K562 (cell line): Measurements from ENCODE around the gene FIBP. TPM values are rescaled to one million over a fixed set of nuclear protein-coding genes. Genes with fewer than 3 reads are reported as not detected.
A peak's percentile ranks its signal among the peaks of the same experiment; 100 is the strongest.

Source experiments
- BACH1 ChIP-seq: fragments of 200-800 bp; sonication (Bioruptor generic); IDR thresholded peaks from 2 replicates; pipeline ENCODE4 v1.6.1; 2016; ENCODE audit warnings: missing genetic modification characterization, missing compliant biosample characterization
- BHLHE40 ChIP-seq: IDR thresholded peaks from 2 replicates; pipeline ENCODE4 v1.6.1; 2011; ENCODE audit warnings: low read length, improper control_type of control experiment
- BRD9 ChIP-seq: fragments of 450-650 bp; IDR thresholded peaks from 2 replicates; pipeline ENCODE4 v1.6.1; 2018; ENCODE audit warnings: low read depth; ENCODE audit not compliant: partially characterized antibody
- CAMTA2 ChIP-seq: fragments of 250-450 bp; sonication (Bioruptor Pico); conservative IDR thresholded peaks from 2 replicates; pipeline ENCODE4 v1.5.1; 2022
- COPS2 ChIP-seq: fragments of 450-650 bp; conservative IDR thresholded peaks from 2 replicates; pipeline ENCODE4 v1.6.1; 2016; ENCODE audit warnings: mild to moderate bottlenecking, moderate library complexity
- HDAC2 ChIP-seq: fragments of 450-650 bp; IDR thresholded peaks from 2 replicates; pipeline ENCODE4 v1.6.1; 2016; ENCODE audit warnings: mild to moderate bottlenecking
- ID3 ChIP-seq, 2 experiments: fragments of 250-450 bp in 1 of 2; fragments of 450-650 bp in 1 of 2; sonication (Bioruptor Pico) in 1 of 2; IDR thresholded peaks; 2 replicates each; pipeline versions ENCODE4 v1.6.1 to v1.8.0; 2016 to 2021; ENCODE audit warnings: mild to moderate bottlenecking in 2 of 2, moderate library complexity in 2 of 2, missing compliant biosample characterization in 1 of 2, missing genetic modification characterization in 1 of 2
- KDM4B ChIP-seq, 2 experiments: fragments of 450-650 bp in 1 of 2; sonication (generic) in 1 of 2; IDR thresholded peaks; 2 replicates each; pipeline ENCODE4 v1.6.1; 2016 to 2017; ENCODE audit warnings: borderline replicate concordance in 2 of 2, antibody characterized with exemption in 1 of 2, low read depth in 1 of 2, mild to moderate bottlenecking in 1 of 2
- POLR3G ChIP-seq: IDR thresholded peaks from 2 replicates; pipeline ENCODE4 v1.6.1; 2011; ENCODE audit not compliant: insufficient read length, insufficient replicate concordance; ENCODE audit errors: extremely low read depth
- PURB ChIP-seq: sonication (generic); formaldehyde crosslinking; IDR thresholded peaks from 2 replicates; pipeline ENCODE4 v1.9.0; 2021; ENCODE audit warnings: low read depth, mild to moderate bottlenecking, missing genetic modification reagents
- RBBP5 ChIP-seq: fragments of 200-600 bp; sonication (generic); IDR thresholded peaks from 2 replicates; pipeline ENCODE4 v1.6.1; 2012; ENCODE audit warnings: borderline replicate concordance, mild to moderate bottlenecking, low read length, control low read depth, inconsistent platforms; ENCODE audit not compliant: insufficient read depth, poor library complexity, severe bottlenecking
- RBM14 ChIP-seq: fragments of 200-400 bp; formaldehyde crosslinking; IDR thresholded peaks from 2 replicates; pipeline ENCODE4 v1.6.1; 2018; ENCODE audit warnings: low read depth, mild to moderate bottlenecking, low read length, moderate library complexity, borderline replicate concordance; ENCODE audit not compliant: insufficient read depth
- RBM25 ChIP-seq: fragments of 200-400 bp; formaldehyde crosslinking; IDR thresholded peaks from 2 replicates; pipeline ENCODE4 v1.6.1; 2018; ENCODE audit warnings: low read length, low read depth, moderate library complexity; ENCODE audit not compliant: severe bottlenecking
- SNAPC5 ChIP-seq: fragments of 250-450 bp; sonication (Bioruptor Pico); IDR thresholded peaks from 2 replicates; pipeline ENCODE4 v1.8.0; 2021; ENCODE audit warnings: moderate library complexity, mild to moderate bottlenecking, inconsistent platforms
- TRIM24 ChIP-seq, 2 experiments: fragments of 450-650 bp; IDR thresholded peaks; 2 replicates each; pipeline ENCODE4 v1.6.1; 2016
- U2AF1 ChIP-seq: fragments of 200-400 bp; formaldehyde crosslinking; optimal IDR thresholded peaks from 2 replicates; pipeline ENCODE3; 2017; ENCODE audit warnings: mild to moderate bottlenecking, low read depth, low read length, moderate library complexity
- ZBTB7A ChIP-seq: IDR thresholded peaks from 2 replicates; pipeline ENCODE4 v1.6.1; 2011; ENCODE audit warnings: low read depth, mild to moderate bottlenecking, low read length, moderate library complexity, borderline replicate concordance; ENCODE audit not compliant: control insufficient read depth
- polyA plus RNA-seq, 8 experiments: library from polyadenylated mRNA; depleted of rRNA in 4 of 8; stranded (reverse) in 5 of 8; unstranded in 3 of 8; fragments of >200 nt; fragmentation: Nextera tagmentation in 2 of 8; fragmentation: Illumina TruSeq in 1 of 8; extraction: Ambion mirVana in 2 of 8; extraction: Trizol in 1 of 8; gene quantifications; 2 replicates each; pipeline versions ENCODE4 v1.2.1 to v1.2.3, GENCODE V29; 2011 to 2014; ENCODE audit warnings: inconsistent platforms in 1 of 8, missing spikeins in 1 of 8
- total RNA-seq, 7 experiments: library from RNA; depleted of rRNA in 6 of 7; stranded (reverse); fragments of >200 nt in 6 of 7; fragmentation: Illumina TruSeq in 2 of 7; extraction: Trizol in 2 of 7; gene quantifications; 2 replicates each; pipeline versions ENCODE4 v1.2.1 to v1.2.3, GENCODE V29; 2011 to 2021; ENCODE audit warnings: low replicate concordance in 1 of 7
- TF ChIP-seq, protein P1 (sequence below): fragments of 450-650 bp; IDR thresholded peaks from 2 replicates; pipeline ENCODE4 v1.6.1; 2016
- TF ChIP-seq, protein P2 (sequence below), 2 experiments: IDR thresholded peaks; 2 replicates each; pipeline ENCODE4 v1.6.1; 2011; ENCODE audit warnings: borderline replicate concordance in 1 of 2, control low read depth in 1 of 2, low read depth in 1 of 2, low read length in 1 of 2, mild to moderate bottlenecking in 1 of 2, mixed read lengths in 1 of 2, moderate library complexity in 1 of 2; ENCODE audit not compliant: insufficient read depth in 1 of 2, insufficient read length in 1 of 2, poor library complexity in 1 of 2, severe bottlenecking in 1 of 2; ENCODE audit errors: extremely low read depth in 1 of 2
- TF ChIP-seq, protein P3 (sequence below), 2 experiments: fragments of 450-650 bp in 1 of 2; IDR thresholded peaks; 2 replicates each; pipeline ENCODE4 v1.6.1; 2011 to 2017; ENCODE audit warnings: low read depth in 2 of 2, antibody characterized with exemption in 1 of 2, borderline replicate concordance in 1 of 2, low read length in 1 of 2, mild to moderate bottlenecking in 1 of 2, mixed read lengths in 1 of 2; ENCODE audit not compliant: control insufficient read depth in 1 of 2

The FIBP gene
- total and polyA plus RNA-seq, 9 of the 15 experiments (the other 6 are each of a cell fraction or from before 2014, with no cell fraction given) = 41.2 to 79.2 (median 48.6) TPM

- TF ChIP-seq KDM4B (IDR thresholded peaks at IDR 0.05; ENCODE audit: borderline replicate concordance in 2 of 2, low read depth in 1 of 2) = 0 out of 4 replicates have a peak, but pooled peaks of 1 of the 2 experiments have one; percentile 2
- no peak for TF ChIP-seq U2AF1
- no peak for TF ChIP-seq CAMTA2 (CRISPR knock-in tag)
- TF ChIP-seq, protein P1, sequence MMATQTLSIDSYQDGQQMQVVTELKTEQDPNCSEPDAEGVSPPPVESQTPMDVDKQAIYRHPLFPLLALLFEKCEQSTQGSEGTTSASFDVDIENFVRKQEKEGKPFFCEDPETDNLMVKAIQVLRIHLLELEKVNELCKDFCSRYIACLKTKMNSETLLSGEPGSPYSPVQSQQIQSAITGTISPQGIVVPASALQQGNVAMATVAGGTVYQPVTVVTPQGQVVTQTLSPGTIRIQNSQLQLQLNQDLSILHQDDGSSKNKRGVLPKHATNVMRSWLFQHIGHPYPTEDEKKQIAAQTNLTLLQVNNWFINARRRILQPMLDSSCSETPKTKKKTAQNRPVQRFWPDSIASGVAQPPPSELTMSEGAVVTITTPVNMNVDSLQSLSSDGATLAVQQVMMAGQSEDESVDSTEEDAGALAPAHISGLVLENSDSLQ = 0 out of 2 replicates have a peak, but pooled peaks have one; percentile 26
- TF ChIP-seq SNAPC5 = no peak
- peak; percentile 72; the same call in 1 of the 2 replicates for TF ChIP-seq ZBTB7A
- TF ChIP-seq HDAC2 = no peak
- TF ChIP-seq POLR3G = no peak
- no peak for TF ChIP-seq BACH1 (tag)
- TF ChIP-seq RBBP5 = peak; percentile 12
- TF ChIP-seq ID3 (CRISPR knock-in tag; IDR thresholded peaks at IDR 0.05) = no peak
- TF ChIP-seq ID3 (tag; IDR thresholded peaks at IDR 0.05) = no peak
- TF ChIP-seq, protein P2, sequence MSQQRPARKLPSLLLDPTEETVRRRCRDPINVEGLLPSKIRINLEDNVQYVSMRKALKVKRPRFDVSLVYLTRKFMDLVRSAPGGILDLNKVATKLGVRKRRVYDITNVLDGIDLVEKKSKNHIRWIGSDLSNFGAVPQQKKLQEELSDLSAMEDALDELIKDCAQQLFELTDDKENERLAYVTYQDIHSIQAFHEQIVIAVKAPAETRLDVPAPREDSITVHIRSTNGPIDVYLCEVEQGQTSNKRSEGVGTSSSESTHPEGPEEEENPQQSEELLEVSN (IDR thresholded peaks at IDR 0.05; ENCODE audit: borderline replicate concordance in 1 of 2, extremely low read depth in 1 of 2, insufficient read depth in 1 of 2, insufficient read length in 1 of 2, low read depth in 1 of 2, low read length in 1 of 2, poor library complexity in 1 of 2, severe bottlenecking in 1 of 2) = no peak
- TF ChIP-seq BRD9 = no peak
- no peak for TF ChIP-seq RBM25
- no peak for TF ChIP-seq RBM14
- no peak for TF ChIP-seq BHLHE40
- TF ChIP-seq, protein P3, sequence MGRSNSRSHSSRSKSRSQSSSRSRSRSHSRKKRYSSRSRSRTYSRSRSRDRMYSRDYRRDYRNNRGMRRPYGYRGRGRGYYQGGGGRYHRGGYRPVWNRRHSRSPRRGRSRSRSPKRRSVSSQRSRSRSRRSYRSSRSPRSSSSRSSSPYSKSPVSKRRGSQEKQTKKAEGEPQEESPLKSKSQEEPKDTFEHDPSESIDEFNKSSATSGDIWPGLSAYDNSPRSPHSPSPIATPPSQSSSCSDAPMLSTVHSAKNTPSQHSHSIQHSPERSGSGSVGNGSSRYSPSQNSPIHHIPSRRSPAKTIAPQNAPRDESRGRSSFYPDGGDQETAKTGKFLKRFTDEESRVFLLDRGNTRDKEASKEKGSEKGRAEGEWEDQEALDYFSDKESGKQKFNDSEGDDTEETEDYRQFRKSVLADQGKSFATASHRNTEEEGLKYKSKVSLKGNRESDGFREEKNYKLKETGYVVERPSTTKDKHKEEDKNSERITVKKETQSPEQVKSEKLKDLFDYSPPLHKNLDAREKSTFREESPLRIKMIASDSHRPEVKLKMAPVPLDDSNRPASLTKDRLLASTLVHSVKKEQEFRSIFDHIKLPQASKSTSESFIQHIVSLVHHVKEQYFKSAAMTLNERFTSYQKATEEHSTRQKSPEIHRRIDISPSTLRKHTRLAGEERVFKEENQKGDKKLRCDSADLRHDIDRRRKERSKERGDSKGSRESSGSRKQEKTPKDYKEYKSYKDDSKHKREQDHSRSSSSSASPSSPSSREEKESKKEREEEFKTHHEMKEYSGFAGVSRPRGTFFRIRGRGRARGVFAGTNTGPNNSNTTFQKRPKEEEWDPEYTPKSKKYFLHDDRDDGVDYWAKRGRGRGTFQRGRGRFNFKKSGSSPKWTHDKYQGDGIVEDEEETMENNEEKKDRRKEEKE (IDR thresholded peaks at IDR 0.05; ENCODE audit: borderline replicate concordance in 1 of 2, control insufficient read depth in 1 of 2, low read depth in 2 of 2, low read length in 1 of 2) = no peak
- TF ChIP-seq PURB (CRISPR knock-in tag) = no peak
- TF ChIP-seq TRIM24 (IDR thresholded peaks at IDR 0.05) = no peak
- TF ChIP-seq COPS2 = no peak
Measured at GRCh38 chr11:65919573-65920371, 31.5 kb upstream of the FIBP start (continued).
